KG1 (cell line): Measurements from ENCODE around the gene APOBEC3C.
A peak's percentile ranks its signal among the peaks of the same experiment; 100 is the strongest.
"Not testable (repeated sequence)": the region's sequence is repeated elsewhere in the genome, so short reads cannot be mapped to it uniquely, and the experiment has no call there.

Experiments
- DNase-seq: peaks from one replicate; lab custom pipeline; 2025; lab: John Stamatoyannopoulos, UW

Gene APOBEC3C

DNA sequence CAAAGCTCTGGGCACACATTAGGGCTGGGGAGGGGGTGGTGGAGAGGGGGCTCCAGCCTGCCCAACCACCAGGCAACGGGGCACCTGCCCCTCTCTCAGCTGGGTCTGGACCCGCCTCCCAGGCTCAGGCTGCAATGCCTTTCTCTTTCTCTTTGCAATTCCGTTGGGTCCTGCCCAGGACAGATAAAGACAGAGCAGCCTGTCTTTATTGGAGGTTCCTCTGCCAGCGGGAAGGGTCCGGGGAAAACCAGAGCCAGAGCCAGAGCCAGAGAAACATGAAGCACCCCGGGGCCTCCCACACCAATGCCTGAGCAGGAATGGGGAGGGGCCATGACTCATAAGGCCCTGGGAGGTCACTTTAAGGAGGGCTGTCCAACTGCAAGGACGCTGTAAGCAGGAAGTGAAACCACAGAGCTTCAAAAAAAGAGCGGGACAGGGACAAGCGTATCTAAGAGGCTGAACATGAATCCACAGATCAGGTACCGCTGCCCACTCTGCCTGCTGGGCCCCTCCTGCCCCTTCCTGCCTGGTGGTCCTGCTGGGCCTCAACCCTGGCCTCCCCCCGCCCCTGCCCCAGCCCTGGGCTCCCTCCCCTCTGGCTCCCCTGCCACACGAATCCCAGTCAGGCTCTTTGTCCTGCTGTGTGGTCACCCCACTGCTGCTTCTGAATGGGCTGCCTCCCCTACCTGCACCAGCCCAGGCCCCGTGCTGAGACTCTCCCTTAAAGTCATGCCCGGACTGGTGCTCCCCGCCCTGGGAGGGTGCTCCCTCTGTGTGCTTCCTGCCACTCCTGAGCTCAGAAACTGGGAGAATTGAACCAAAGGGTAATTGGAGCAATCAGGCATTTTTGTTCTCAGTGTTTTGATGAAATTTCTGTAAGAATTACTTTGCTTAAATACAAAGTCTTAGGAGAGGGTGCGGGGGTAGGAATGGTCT, 31.8 kb upstream of the APOBEC3C start, which contains the start of gene APOBEC3B:
Gene APOBEC3B (plus strand): TSS at position 356 of the 936 bp plus-strand sequence. CDS start 107 bp downstream, at position 463.
- peak; percentile 3 for DNase-seq

DNA sequence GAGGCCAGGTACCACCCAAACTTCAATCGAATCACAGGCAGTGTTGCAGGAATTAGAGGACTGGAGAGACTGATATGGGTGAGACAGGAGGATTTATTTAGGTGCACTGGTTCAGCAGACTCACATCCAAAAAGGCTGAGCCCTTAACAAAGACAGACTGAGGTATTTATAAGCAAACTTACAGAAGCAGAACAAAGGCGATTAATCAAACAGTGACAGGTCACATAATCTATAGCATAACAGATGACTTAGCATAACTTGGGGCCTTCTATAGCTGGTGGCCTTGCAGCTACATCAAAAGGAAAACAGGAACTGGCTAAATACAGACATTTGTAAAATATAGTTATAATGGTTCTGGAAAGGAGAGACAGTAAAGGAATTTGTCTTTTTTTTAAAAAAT, 29.8 kb upstream of the APOBEC3C start:
- DNase-seq, result peak; percentile 5

DNA sequence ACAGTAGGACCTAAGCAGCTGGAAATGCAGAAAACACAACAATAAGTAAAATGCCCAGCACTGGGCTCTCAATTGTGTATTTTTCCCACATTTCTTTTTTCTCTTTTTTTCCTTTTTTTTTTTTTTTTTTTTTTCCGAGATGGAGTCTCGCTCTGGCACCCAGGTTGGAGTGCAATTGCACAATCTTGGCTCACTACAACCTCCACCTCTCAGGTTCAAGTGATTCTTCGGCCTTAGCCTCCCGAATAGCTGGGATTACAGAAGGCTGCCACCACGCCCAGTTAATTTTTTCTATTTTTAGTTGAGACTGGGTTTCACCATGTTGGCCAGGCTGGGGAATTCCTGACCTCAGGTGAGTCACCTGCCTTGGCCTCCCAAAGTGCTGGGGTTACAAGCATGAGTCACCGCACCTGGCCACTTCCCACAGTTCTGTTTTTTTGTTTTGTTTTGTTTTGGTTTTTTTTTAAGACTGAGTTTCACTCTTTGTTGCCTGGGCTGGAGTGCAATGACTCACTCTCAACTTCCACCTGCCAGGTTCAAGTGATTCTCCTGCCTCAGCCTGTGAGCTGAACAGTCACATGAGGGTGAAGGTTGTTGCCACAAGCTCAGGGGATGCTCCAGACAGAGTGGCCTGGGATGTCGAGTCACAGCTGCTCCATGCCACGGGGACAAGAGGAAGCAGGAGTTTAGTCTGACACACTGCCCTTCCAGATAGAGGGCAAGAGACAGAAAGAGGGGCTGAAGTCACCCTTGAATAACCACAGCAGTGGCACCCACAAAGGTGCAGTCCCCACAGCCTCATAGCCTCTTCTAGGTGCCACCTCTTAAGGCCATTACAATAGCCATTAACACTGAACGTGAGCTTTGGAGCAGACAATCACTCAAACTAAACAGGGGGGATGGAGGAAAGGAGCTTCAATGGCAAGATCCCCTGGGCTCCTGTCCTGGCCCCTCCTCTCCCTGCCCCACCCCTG, 29.0 kb upstream of the APOBEC3C start:
- DNase-seq, result not testable (repeated sequence)

DNA sequence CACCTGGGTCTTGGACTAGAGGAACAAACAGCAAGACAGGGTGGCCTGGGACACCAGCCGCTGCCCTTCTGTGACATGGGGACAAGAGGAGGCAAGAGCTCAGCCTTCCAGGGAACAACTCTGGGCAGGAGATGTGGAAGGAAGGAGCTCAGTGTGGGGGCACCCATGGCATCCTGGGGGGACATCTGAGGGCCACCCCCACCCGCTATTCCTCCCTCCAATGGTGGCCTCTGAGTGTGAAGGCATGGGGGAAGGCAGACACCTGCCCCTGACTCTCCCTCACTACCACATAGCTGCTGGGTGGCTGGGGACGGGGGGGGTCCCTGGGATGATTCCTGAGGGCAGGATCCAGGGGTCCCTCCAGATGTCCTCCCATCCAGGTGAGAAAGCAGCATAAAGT, 27.4 kb upstream of the APOBEC3C start:
- DNase-seq, result no peak

DNA sequence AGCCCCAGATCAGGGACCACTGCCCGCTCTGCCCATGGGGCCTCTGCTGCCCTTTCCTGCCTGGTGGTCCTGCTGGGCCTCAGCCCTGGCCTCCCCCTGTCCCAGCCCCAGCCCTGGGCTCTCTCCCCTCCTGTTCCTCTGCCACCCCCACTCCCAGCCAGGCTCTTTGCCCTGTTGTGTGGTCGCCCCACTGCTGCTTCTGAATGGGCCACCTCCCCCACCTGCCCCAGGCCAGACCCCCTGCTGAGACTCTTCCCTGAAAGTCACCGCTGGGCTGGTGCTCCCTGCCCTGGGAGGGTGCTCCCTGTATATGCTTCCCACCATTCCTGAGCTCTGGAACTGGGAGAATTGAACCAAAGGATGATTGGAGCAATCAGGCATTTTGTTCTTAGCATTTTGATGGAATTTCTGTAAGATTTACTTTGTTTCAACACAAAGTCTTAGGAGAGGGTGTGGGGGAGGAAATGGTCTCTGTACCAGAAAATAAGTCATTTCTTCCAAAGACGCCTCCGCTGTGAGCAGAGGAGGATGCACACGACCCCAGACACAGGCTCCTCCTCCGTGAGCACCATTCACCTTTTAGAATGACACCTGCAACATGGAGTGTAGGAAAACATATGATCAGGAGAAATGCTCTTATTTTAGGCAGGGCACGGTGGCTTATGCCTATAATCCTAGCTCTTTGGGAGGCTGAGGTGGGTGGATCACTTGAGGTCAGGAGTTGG, 26.7 kb upstream of the APOBEC3C start:
- no peak for DNase-seq

DNA sequence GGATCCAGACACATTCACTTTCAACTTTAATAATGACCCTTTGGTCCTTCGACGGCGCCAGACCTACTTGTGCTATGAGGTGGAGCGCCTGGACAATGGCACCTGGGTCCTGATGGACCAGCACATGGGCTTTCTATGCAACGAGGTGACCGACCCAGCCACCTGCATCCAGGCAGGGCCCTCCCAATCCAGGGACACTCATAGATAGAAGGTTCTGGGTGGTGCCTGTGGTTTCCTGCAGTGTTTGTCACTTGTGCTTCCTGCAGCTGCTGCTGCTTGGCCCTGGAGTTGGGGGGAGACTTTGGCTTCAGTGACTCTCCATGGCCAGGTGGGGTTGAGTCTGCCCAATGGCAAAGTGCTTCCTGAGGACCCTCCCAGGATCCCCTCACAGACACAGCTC, 24.6 kb upstream of the APOBEC3C start:
- DNase-seq, result no peak

DNA sequence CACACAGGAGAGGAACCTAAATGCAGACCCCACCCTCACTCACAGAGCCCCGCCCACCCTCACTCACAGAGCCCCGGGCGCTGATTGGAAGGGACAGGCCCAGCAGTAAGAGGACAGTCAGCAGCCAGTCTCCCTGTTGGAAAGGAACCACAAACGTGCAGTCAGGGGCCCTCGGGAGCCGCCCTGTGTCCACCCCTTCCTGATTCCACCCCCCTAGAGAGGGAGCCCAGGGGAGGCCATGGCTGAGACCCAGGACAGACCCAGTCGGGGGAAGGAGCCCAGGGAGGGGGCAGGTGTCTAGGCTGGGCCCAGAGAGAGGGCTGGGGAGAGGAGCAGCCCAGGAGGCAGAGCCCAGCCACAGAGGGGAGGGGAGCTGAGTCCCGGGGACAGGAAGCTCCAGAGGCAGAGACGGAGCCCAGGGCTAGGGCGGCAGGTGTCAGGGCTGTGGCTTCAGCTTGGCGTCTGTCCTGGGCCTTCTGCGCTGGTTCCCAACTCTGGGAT, 21.1 kb upstream of the APOBEC3C start:
- DNase-seq, result not testable (repeated sequence)

DNA sequence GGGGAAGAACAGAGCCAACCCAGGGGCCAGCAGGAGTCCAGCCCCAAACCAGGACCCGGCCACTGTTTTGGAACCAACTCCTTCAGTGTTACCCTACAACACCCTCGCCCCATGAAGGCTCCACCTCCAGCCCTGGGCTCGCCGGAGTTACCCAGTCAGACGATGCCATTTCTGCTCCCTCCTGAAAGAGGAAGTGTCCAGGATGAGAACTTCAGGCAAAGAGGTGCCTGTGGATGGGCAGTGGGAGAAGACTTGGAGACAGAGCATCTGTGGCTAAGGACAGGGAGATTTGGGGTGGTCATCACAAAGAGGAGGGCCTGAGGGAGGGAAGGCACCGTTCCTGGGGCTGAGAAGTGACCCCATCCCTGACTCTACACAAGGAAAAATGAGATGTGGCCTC, 18.0 kb upstream of the APOBEC3C start:
- DNase-seq, result no peak

DNA sequence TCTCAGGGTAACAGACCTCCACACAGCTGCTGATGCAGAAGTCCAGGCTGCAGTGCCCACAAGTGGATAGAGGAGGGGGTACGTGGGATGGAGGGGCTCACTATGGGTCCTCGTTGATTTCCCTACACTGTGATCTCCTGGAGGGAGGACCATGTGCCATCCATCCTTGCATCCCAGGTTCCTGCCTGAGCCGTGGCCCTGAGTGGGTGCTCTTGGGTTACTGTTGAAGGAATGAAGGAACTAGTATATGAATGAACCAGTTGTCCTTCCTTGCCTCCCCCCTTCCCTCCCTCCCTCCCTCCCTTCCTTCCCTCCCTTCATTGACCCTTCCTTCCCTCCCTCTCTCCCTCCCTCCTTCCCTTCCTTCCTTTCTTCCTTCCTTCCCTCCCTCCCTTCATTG, 16.5 kb upstream of the APOBEC3C start:
- DNase-seq, result no peak

DNA sequence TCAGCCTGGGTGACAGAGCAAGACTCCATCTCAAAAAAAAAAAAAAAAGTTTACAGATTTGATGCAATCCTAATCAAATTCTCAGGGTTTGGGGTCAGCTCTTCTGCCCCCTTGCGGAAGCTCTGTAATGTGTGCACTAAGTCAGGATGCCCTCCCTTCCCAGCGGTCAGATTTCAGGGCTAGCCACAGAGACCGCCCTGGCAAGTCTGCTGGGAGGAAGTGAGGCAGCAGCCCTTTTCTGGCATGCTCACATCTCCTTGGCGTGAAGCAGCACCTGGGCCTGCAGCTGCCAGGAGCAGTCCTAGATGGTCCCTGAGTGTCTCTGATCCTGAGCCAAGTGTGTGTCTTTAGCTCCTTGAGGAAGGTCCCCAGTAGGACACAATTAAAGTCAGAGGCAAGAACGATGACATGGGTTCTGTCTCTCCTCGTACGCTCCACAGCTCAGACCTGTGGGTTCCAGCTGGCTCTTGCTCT, 10.9 kb upstream of the APOBEC3C start:
- peak; percentile 47 for DNase-seq

- no peak for DNase-seq
These were observed 6.9 kb upstream of the APOBEC3C start for GRCh38 chr22:39007177-39007576.

- DNase-seq, result not testable (repeated sequence)
These were observed 5.7 kb upstream of the APOBEC3C start for GRCh38 chr22:39008271-39008850.

DNA sequence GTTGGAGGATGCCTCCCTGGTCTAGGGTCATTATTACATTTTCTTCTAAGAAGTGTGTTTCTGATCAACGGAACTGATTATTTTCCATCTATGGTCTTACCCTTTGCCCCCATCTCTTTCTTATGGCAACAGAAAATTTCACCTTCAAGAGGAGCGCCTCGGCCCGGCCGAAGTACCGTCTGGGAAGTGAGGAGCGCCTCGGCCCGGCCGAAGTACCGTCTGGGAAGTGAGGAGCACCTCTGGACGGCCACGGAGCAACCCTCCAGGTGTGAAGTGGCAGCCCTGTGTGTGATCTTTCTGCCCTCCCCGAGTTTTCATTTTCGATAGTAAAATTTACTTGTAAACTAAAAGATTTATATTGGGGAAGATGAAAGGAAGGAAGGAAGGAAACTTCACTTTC, 3.1 kb upstream of the APOBEC3C start:
- DNase-seq, result no peak

DNA sequence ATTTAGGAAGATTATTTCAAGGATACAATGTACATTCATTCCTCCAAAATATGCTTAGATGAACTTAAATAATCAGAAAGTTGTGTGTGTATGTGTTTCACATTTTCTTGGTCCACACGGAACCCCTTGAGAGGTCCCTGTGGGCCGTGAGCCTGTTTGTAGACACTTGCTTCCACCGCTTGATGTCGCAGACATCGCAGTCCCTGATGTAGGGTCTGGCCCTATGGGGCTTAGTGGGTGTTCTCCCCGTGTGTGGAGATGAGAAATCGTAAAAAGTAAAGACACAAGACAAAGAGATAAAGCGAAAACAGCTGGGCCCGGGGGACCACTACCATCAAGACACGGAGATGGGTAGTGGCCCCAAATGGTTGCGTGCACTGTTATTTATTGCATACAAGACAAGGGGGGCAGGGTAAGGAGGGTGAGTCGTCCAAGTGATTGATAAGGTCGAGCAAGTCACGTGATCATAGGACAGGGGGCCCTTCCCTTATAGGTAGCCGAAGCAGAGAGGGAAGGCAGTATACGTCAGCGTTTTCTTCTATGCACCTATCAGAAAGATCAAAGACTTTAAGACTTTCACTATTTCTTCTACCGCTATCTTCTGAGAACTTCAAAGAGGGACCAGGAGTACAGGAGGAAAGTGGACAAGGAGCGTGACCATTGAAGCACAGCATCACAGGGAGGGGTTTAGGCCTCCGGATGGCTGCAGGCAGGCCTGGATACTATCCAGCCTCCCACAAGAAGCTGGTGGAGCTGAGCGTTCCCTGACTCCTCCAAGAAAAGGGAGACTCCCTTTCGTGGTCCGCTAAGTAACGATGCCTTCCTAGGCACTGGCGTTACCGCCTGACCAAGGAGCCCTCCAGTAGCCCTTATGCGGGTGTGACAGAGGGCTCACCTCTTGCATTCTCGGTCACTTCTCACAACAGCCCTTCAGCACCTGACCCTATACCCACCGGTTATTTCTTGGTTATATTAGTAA, 1.2 kb upstream of the APOBEC3C start:
- DNase-seq, result no peak

- not testable (repeated sequence) for DNase-seq
These were observed 506 bp upstream of the APOBEC3C start for GRCh38 chr22:39013561-39013941.

DNA sequence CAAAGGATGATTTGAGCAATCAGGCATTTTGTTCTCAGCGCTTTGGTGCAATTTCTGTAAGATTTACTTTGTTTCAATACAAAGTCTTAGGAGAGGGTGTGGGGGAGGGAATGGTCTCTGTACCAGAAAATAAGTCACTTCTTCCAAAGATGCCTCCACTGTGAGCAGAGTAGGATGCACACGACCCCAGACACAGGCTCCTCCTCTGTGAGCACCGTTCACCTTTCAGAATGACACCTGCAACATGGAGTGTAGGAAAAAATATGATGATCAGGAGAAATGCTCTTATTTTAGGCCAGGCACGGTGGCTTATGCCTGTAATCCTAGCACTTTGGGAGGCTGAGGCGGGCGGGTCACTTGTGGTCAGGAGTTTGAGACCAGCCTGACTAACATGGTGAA, 665 bp downstream of the APOBEC3C start:
- DNase-seq, result not testable (repeated sequence)

DNA sequence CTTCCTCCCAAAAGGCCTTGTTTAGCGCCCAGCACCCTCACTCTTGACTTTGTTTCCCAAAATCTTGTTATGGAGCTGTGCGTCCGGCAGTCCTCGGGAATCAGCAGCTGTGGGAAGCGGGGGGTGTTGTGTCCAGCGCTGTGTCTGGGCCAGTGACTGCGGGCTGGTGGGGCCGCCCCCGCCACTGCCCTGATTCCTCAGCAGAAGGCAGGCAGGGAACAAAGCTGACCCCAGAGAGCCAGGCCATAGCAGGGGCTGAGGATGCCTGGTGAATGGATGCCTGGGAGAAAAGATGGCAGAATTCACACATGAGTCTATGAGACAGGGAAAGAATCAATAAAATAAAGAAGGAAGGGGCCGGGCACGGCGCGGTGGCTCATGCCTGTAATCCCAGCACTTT, 2.5 kb downstream of the APOBEC3C start:
- DNase-seq, result no peak

DNA sequence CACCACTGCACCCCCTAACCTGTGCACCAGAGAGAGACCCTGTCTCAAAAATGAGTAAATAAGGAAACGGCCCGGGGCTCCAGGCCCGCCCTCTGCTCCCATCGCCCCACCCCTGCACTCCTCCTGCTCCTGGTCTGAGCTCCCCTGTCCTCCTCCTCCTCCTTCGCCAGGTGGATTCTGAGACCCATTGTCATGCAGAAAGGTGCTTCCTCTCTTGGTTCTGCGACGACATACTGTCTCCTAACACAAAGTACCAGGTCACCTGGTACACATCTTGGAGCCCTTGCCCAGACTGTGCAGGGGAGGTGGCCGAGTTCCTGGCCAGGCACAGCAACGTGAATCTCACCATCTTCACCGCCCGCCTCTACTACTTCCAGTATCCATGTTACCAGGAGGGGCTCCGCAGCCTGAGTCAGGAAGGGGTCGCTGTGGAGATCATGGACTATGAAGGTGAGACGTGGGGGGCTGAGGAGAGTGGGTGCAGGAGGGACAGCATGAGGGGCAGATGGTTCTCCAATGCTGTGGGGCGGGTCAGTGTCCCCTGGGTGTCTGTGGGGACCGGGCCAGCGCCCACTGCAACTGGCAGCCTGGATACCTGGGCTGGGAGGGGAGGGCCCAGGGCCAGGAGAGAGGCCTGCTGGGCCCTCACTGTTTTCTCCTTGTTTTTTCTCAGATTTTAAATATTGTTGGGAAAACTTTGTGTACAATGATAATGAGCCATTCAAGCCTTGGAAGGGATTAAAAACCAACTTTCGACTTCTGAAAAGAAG, 3.7 kb downstream of the APOBEC3C start:
- DNase-seq, result no peak

GRCh38 chr22:39020021-39020651, 6.1 kb downstream of the APOBEC3C start:
- DNase-seq, result not testable (repeated sequence)
